GM12878 (cell line): Measurements from ENCODE around the gene STAT3. TPM values are rescaled to one million over a fixed set of nuclear protein-coding genes. Genes with fewer than 3 reads are reported as not detected.
A peak's percentile ranks its signal among the peaks of the same experiment; 100 is the strongest.

Source experiments
- CUX1 ChIP-seq: IDR thresholded peaks from 2 replicates; pipeline ENCODE4 v1.6.1; 2012; ENCODE audit warnings: improper control_type of control experiment, low read depth, low read length; ENCODE audit not compliant: insufficient replicate concordance
- EGR1 ChIP-seq, 2 experiments: IDR thresholded peaks; 1 replicate in 1 of 2; 2 replicates in 1 of 2; pipeline ENCODE4 v1.6.1; 2011 to 2012; ENCODE audit warnings: low read depth in 2 of 2, low read length in 2 of 2, borderline replicate concordance in 1 of 2, mild to moderate bottlenecking in 1 of 2, moderate library complexity in 1 of 2
- GATAD2B ChIP-seq: fragments of 450-650 bp; conservative IDR thresholded peaks from 2 replicates; pipeline ENCODE4 v1.6.1; 2017; ENCODE audit warnings: low read depth, mild to moderate bottlenecking, moderate library complexity
- HDAC2 ChIP-seq: fragments of 200-600 bp; sonication (generic); IDR thresholded peaks from 2 replicates; pipeline ENCODE4 v1.6.1; 2017
- HDGF ChIP-seq: fragments of 450-650 bp; IDR thresholded peaks from 2 replicates; pipeline ENCODE4 v1.6.1; 2016; ENCODE audit warnings: antibody characterized with exemption
- IRF4 ChIP-seq: IDR thresholded peaks from 2 replicates; pipeline ENCODE4 v1.6.1; 2011; ENCODE audit warnings: low read depth, low read length
- NR2C1 ChIP-seq: fragments of 450-650 bp; IDR thresholded peaks from 2 replicates; pipeline ENCODE4 v1.6.1; 2017; ENCODE audit warnings: antibody characterized with exemption, mild to moderate bottlenecking, moderate library complexity
- RELB ChIP-seq: fragments of 450-650 bp; IDR thresholded peaks from 2 replicates; pipeline ENCODE4 v1.6.1; 2017; ENCODE audit warnings: low read depth, mild to moderate bottlenecking, moderate library complexity
- TCF3 ChIP-seq: IDR thresholded peaks from 2 replicates; pipeline ENCODE4 v1.6.1; 2012; ENCODE audit warnings: low read depth, mild to moderate bottlenecking, low read length, borderline replicate concordance; ENCODE audit not compliant: insufficient read depth
- ZBED1 ChIP-seq: IDR thresholded peaks from 2 replicates; pipeline ENCODE4 v1.6.1; 2016; ENCODE audit warnings: borderline replicate concordance
- ZBTB11 ChIP-seq: fragments of 450-650 bp; formaldehyde crosslinking; IDR thresholded peaks from 2 replicates; pipeline ENCODE4 v1.5.0; 2022; ENCODE audit warnings: mild to moderate bottlenecking, missing genetic modification characterization
- ZNF24 ChIP-seq: fragments of 450-650 bp; IDR thresholded peaks from 2 replicates; pipeline ENCODE4 v1.6.1; 2017; ENCODE audit warnings: antibody characterized with exemption, mild to moderate bottlenecking
- polyA plus RNA-seq, 11 experiments: library from polyadenylated mRNA; depleted of rRNA in 4 of 11; unstranded in 6 of 11; stranded (reverse) in 5 of 11; fragments of >200 nt; fragmentation: Nextera tagmentation in 4 of 11; fragmentation: Illumina TruSeq in 1 of 11; extraction: Ambion mirVana in 4 of 11; extraction: Trizol in 1 of 11; gene quantifications; 1 replicate in 1 of 11; 2 replicates in 10 of 11; pipeline versions ENCODE4 v1.2.1 to v1.2.3, GENCODE V29; 2011 to 2016; ENCODE audit warnings: inconsistent platforms in 2 of 11, missing spikeins in 2 of 11, low read depth in 1 of 11
- total RNA-seq, 4 experiments: library from RNA; depleted of rRNA in 3 of 4; stranded (reverse); fragments of >200 nt in 3 of 4; fragmentation: Illumina TruSeq in 1 of 4; extraction: Trizol in 1 of 4; gene quantifications; 2 replicates each; pipeline versions ENCODE4 v1.2.1 to v1.2.3, GENCODE V29; 2013 to 2021
- TF ChIP-seq, protein P1 (sequence below): fragments of 450-650 bp; IDR thresholded peaks from 2 replicates; pipeline ENCODE4 v1.6.1; 2018; ENCODE audit warnings: borderline replicate concordance, mild to moderate bottlenecking; ENCODE audit not compliant: partially characterized antibody

Gene STAT3
- total and polyA plus RNA-seq, 10 of the 15 experiments (the other 5 are each of a cell fraction or from before 2014, with no cell fraction given): 18.4 to 96.4 (median 60.9) TPM

DNA sequence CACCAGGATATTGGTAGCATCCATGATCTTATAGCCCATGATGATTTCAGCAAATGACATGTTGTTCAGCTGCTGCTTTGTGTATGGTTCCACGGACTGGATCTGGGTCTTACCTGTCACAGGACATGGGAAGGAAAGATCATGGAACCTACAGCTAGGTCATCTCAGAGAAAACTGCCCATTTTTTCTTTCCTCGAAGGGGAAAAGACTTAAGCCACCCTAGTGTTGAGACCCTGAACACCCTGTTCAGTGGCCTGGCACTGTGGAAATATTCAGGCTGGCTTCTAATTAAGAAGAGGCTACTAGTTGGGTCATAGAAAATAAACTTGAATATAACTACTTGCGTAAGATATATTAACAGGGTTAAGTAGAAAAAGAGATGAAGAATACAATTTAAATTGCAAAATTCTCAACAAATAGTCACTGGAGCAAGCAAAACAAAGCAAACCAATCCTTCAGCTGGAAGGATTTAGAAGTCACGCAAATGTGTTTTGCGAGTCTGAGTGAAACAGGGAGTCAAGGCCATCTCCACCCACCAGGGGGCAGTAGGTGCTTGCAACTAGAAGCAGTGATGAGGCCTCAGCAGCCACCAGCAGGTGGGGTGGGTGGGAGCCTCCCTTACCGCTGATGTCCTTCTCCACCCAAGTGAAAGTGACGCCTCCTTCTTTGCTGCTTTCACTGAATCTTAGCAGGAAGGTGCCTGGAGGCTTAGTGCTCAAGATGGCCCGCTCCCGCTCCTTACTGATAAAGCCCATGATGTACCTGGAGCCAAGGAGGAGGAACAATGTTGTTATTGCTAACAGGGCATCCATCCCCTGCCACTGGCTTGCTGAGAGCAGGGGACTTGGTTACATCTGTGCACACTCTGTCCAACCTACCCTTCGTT, 65.6 kb downstream of the STAT3 start (continued):
- TF ChIP-seq, protein P1, sequence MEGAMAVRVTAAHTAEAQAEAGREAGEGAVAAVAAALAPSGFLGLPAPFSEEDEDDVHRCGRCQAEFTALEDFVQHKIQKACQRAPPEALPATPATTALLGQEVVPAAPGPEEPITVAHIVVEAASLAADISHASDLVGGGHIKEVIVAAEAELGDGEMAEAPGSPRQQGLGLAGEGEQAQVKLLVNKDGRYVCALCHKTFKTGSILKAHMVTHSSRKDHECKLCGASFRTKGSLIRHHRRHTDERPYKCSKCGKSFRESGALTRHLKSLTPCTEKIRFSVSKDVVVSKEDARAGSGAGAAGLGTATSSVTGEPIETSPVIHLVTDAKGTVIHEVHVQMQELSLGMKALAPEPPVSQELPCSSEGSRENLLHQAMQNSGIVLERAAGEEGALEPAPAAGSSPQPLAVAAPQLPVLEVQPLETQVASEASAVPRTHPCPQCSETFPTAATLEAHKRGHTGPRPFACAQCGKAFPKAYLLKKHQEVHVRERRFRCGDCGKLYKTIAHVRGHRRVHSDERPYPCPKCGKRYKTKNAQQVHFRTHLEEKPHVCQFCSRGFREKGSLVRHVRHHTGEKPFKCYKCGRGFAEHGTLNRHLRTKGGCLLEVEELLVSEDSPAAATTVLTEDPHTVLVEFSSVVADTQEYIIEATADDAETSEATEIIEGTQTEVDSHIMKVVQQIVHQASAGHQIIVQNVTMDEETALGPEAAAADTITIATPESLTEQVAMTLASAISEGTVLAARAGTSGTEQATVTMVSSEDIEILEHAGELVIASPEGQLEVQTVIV: no peak
- TF ChIP-seq IRF4 (peak; percentile 81), RELB (0 out of 2 replicates have a peak, but pooled peaks have one; percentile 25), NR2C1 (no peak), TCF3 (no peak), HDGF (peak; percentile 84), EGR1 (IDR thresholded peaks at IDR 0.05; ENCODE audit: borderline replicate concordance in 1 of 2, low read depth in 2 of 2, low read length in 2 of 2) (no peak), CUX1 (no peak), HDAC2 (no peak), ZBED1 (no peak), ZBTB11 (CRISPR knock-in tag) (no peak), ZNF24 (no peak), GATAD2B (no peak)
